MM.1S (cell line): ENCODE measurements around the gene CCDC91.

ENCODE experiments used
- DNase-seq: peaks from one replicate; pipeline ENCODE4 v3.0.0-alpha.2; 2015
- H2AFZ ChIP-seq: fragments of 300-600 bp; sonication (generic); 2 replicates; pipeline ENCODE4 v1.6.0; 2016; ENCODE audit warnings: antibody characterized with exemption, low read length
- H3F3A ChIP-seq: fragments of 300-600 bp; sonication (generic); 2 replicates; pipeline ENCODE4 v1.6.1; 2016; ENCODE audit warnings: mild to moderate bottlenecking, antibody characterized with exemption, low read length, moderate library complexity, mixed read lengths; ENCODE audit not compliant: insufficient read depth
- H3K27ac ChIP-seq: fragments of 300-600 bp; sonication (generic); 2 replicates; pipeline ENCODE4 v1.5.1; 2016; ENCODE audit warnings: mild to moderate bottlenecking, low read length
- H3K27me3 ChIP-seq: fragments of 300-600 bp; sonication (generic); replicated peaks from 2 replicates; pipeline ENCODE4 v1.6.0; 2016; ENCODE audit warnings: low read length; ENCODE audit not compliant: insufficient read depth
- H3K36me3 ChIP-seq: fragments of 300-600 bp; sonication (generic); replicated peaks from 2 replicates; pipeline ENCODE4 v1.6.1; 2016; ENCODE audit warnings: mild to moderate bottlenecking, low read length, mixed read lengths; ENCODE audit not compliant: insufficient read depth
- H3K4me1 ChIP-seq: fragments of 300-600 bp; sonication (generic); 2 replicates; pipeline ENCODE4 v1.6.1; 2016; ENCODE audit warnings: low read length, mixed read lengths
- H3K4me2 ChIP-seq: fragments of 300-600 bp; sonication (generic); 2 replicates; pipeline ENCODE4 v1.6.0; 2016; ENCODE audit warnings: low read depth, low read length
- H3K4me3 ChIP-seq: fragments of 300-600 bp; sonication (generic); 2 replicates; pipeline ENCODE4 v1.5.1; 2016; ENCODE audit warnings: low read length, mixed read lengths
- H3K79me2 ChIP-seq: fragments of 300-600 bp; sonication (generic); 2 replicates; pipeline ENCODE4 v1.6.1; 2016; ENCODE audit warnings: mixed run types, low read length, mixed read lengths
- H3K9ac ChIP-seq: fragments of 300-600 bp; sonication (generic); 2 replicates; pipeline ENCODE4 v1.6.1; 2016; ENCODE audit warnings: low read length, mixed read lengths
- H3K9me2 ChIP-seq: fragments of 300-600 bp; sonication (generic); replicated peaks from 2 replicates; pipeline ENCODE4 v1.6.1; 2016; ENCODE audit warnings: mild to moderate bottlenecking, low read length, mixed read lengths; ENCODE audit not compliant: insufficient read depth
- H3K9me3 ChIP-seq: fragments of 300-600 bp; sonication (generic); replicated peaks from 2 replicates; pipeline ENCODE4 v1.6.1; 2016; ENCODE audit warnings: mild to moderate bottlenecking, low read length, mixed read lengths; ENCODE audit not compliant: insufficient read depth
- H4K20me1 ChIP-seq: fragments of 300-600 bp; sonication (generic); 2 replicates; pipeline ENCODE4 v1.6.1; 2016; ENCODE audit warnings: mild to moderate bottlenecking, low read length, moderate library complexity, mixed read lengths; ENCODE audit not compliant: insufficient read depth
- CTCF ChIP-seq: fragments of 300-600 bp; sonication (generic); IDR thresholded peaks from 2 replicates; pipeline ENCODE4 v1.5.1; 2016; ENCODE audit warnings: antibody characterized with exemption, low read length, mixed read lengths
- EZH2 ChIP-seq: fragments of 300-600 bp; sonication (generic); optimal IDR thresholded peaks from 2 replicates; pipeline ENCODE3; 2017; ENCODE audit warnings: low read depth, mild to moderate bottlenecking, antibody characterized with exemption, low read length, mixed read lengths
- EZH2phosphoT487 ChIP-seq: fragments of 300-600 bp; sonication (generic); IDR thresholded peaks from 2 replicates; pipeline ENCODE4 v1.6.1; 2018; ENCODE audit warnings: antibody characterized with exemption, low read length

CCDC91 gene

GRCh38 chr12:28550757-28551704 lies 360.8 kb downstream of the CCDC91 start:
- Histone ChIP-seq H2AFZ (no peak overlapping the region), H4K20me1 (no peaks in the 10 kb centered on the region), H3K4me3 (no peak overlapping the region), H3K27ac (no peak overlapping the region), H3K36me3 (no peaks in the 10 kb centered on the region), H3K4me2 (no peak overlapping the region), H3K79me2 (no peaks in the 10 kb centered on the region), H3K4me1 (no peaks in the 10 kb centered on the region), H3K9me2 (no peaks in the 10 kb centered on the region), H3K9me3 (no peaks in the 10 kb centered on the region), H3K27me3 (no peaks in the 10 kb centered on the region), H3F3A (no peaks in the 10 kb centered on the region), H3K9ac (no peak overlapping the region)
- TF ChIP-seq CTCF (no peak), EZH2 (no peak), EZH2phosphoT487 (no peak)
- no peak for DNase-seq

- Histone ChIP-seq H3K9ac (no peak overlapping the region), H3K4me2 (no peak overlapping the region), H2AFZ (no peak overlapping the region), H3K27me3 (no peaks in the 10 kb centered on the region), H3K9me3 (no peaks in the 10 kb centered on the region), H3K4me3 (no peak overlapping the region), H4K20me1 (no peaks in the 10 kb centered on the region), H3K4me1 (no peaks in the 10 kb centered on the region), H3K27ac (no peak overlapping the region), H3K36me3 (no peaks in the 10 kb centered on the region), H3K79me2 (no peaks in the 10 kb centered on the region), H3F3A (no peaks in the 10 kb centered on the region), H3K9me2 (no peaks in the 10 kb centered on the region)
- no peak for DNase-seq
- TF ChIP-seq CTCF, result no peak
- TF ChIP-seq EZH2, result no peak
- no peak for TF ChIP-seq EZH2phosphoT487
Observed at GRCh38 chr12:28552251-28552970, 362.2 kb downstream of the CCDC91 start.

- no peak for DNase-seq
- Histone ChIP-seq H3K4me2 (no peak overlapping the region), H3K27me3 (no peaks in the 10 kb centered on the region), H3K4me1 (no peaks in the 10 kb centered on the region), H3K9me2 (no peaks in the 10 kb centered on the region), H3K27ac (no peak overlapping the region), H3K4me3 (no peak overlapping the region), H3K9me3 (no peaks in the 10 kb centered on the region; the same call in 1 of the 2 replicates), H3K9ac (no peak overlapping the region), H2AFZ (no peak overlapping the region), H3K79me2 (no peaks in the 10 kb centered on the region), H3K36me3 (no peaks in the 10 kb centered on the region), H3F3A (no peaks in the 10 kb centered on the region), H4K20me1 (no peaks in the 10 kb centered on the region)
- TF ChIP-seq CTCF, result no peak
- TF ChIP-seq EZH2, result no peak
- no peak for TF ChIP-seq EZH2phosphoT487
Observed at GRCh38 chr12:28555748-28556147, 365.5 kb downstream of the CCDC91 start.
